Suprapubic skin (tissue), 4 donors: ENCODE measurements around the gene SLC35D2. TPM values are rescaled to one million over a fixed set of nuclear protein-coding genes. Genes with fewer than 3 reads are reported as not detected.
"Not testable (repeated sequence)": the region's sequence is repeated elsewhere in the genome, so short reads cannot be mapped to it uniquely, and the experiment has no call there.

Experiments
- DNase-seq, 2 donors: peaks; one replicate each; pipeline ENCODE4 v3.0.0-alpha.2; 2019; ENCODE audit warnings: low spot score in 2 of 2
- H3K27ac ChIP-seq: fragments of 200-600 bp; sonication (generic); one replicate; pipeline ENCODE4 v1.5.1; 2019
- H3K27me3 ChIP-seq: fragments of 200-600 bp; sonication (generic); one replicate; pipeline ENCODE4 v1.5.1; 2019
- H3K36me3 ChIP-seq: fragments of 200-600 bp; sonication (generic); one replicate; pipeline ENCODE4 v1.5.1; 2019
- H3K4me1 ChIP-seq: fragments of 200-600 bp; sonication (generic); one replicate; pipeline ENCODE4 v1.5.1; 2019
- H3K4me3 ChIP-seq: fragments of 200-600 bp; sonication (generic); one replicate; pipeline ENCODE4 v1.5.1; 2019; ENCODE audit warnings: mild to moderate bottlenecking
- H3K9me3 ChIP-seq: fragments of 200-600 bp; sonication (generic); one replicate; pipeline ENCODE4 v1.5.1; 2019
- EP300 ChIP-seq: sonication (generic); formaldehyde crosslinking; IDR thresholded peaks from one replicate; pipeline ENCODE4 v1.6.1; 2017; ENCODE audit warnings: antibody characterized with exemption
- POLR2A ChIP-seq, 2 donors: fragments of 450-650 bp; IDR thresholded peaks; one replicate each; pipeline ENCODE4 v1.6.1; 2017; ENCODE audit warnings: antibody characterized with exemption in 2 of 2, mild to moderate bottlenecking in 2 of 2, moderate library complexity in 2 of 2
- POLR2AphosphoS5 ChIP-seq, 3 donors: sonication (generic); formaldehyde crosslinking; IDR thresholded peaks; one replicate each; pipeline ENCODE4 v1.6.1; 2017; ENCODE audit warnings: antibody characterized with exemption in 3 of 3
- WGBS: methylation state at CpG from one replicate; pipeline ENCODE4 v1.1.5; 2018; 5-methylcytosine and 5-hydroxymethylcytosine counted together
- total RNA-seq, 4 donors: library from RNA; depleted of rRNA; stranded (reverse); fragments of >200 nt; gene quantifications; one replicate each; pipeline ENCODE4 v1.1.0, GENCODE V29; 2016
- TF ChIP-seq, protein P1 (sequence below), 2 donors: fragments of 200-600 bp in 1 of 2; fragments of 450-650 bp in 1 of 2; sonication (generic) in 1 of 2; IDR thresholded peaks; one replicate each; pipeline ENCODE4 v1.5.1; 2016 to 2019; ENCODE audit warnings: antibody characterized with exemption in 2 of 2, mild to moderate bottlenecking in 1 of 2, moderate library complexity in 1 of 2

Gene SLC35D2
- total RNA-seq, 4 donors from 2014 or later = 11.3 to 20.6 (median 17.9) TPM

GRCh38 chr9:96327694-96328352 is 55.7 kb downstream of the SLC35D2 start:
- H3K4me3 ChIP-seq = no peak overlapping the region

DNA sequence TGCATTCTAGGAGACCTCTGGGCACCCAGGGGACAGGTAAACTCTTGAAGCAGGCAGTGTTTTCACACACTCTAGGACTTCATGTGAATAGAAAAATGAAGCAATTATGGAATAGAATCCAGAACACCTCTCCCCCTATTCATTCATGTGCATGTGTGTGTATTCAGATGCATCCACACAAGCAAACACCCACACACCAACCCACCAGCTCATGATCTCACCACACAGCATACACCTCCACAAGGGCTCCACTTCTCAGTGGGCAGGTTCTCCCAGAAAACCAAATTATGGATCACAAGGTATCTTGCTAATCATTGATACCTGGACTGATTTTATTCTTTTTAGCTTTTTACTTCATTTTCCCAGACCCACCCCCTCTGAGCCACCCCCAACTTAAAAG is 60.3 kb downstream of the SLC35D2 start:
- no peaks in the 10 kb centered on the region for H3K9me3 ChIP-seq
- no peaks in the 10 kb centered on the region for H3K4me1 ChIP-seq
- H3K36me3 ChIP-seq = peaks cover 17% of the 10 kb centered on the region
- DNase-seq = no peak
- TF ChIP-seq POLR2A (IDR thresholded peaks at IDR 0.05) (no peak), POLR2AphosphoS5 (IDR thresholded peaks at IDR 0.05) (no peak), EP300 (no peak)
- TF ChIP-seq, protein P1, sequence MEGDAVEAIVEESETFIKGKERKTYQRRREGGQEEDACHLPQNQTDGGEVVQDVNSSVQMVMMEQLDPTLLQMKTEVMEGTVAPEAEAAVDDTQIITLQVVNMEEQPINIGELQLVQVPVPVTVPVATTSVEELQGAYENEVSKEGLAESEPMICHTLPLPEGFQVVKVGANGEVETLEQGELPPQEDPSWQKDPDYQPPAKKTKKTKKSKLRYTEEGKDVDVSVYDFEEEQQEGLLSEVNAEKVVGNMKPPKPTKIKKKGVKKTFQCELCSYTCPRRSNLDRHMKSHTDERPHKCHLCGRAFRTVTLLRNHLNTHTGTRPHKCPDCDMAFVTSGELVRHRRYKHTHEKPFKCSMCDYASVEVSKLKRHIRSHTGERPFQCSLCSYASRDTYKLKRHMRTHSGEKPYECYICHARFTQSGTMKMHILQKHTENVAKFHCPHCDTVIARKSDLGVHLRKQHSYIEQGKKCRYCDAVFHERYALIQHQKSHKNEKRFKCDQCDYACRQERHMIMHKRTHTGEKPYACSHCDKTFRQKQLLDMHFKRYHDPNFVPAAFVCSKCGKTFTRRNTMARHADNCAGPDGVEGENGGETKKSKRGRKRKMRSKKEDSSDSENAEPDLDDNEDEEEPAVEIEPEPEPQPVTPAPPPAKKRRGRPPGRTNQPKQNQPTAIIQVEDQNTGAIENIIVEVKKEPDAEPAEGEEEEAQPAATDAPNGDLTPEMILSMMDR (IDR thresholded peaks at IDR 0.05) = no peak
- H3K27ac ChIP-seq = no peak overlapping the region
- H3K4me3 ChIP-seq = no peak overlapping the region
- H3K27me3 ChIP-seq = no peaks in the 10 kb centered on the region

More at GRCh38 chr9:96327694-96328352, 55.7 kb downstream of the SLC35D2 start:
- Histone ChIP-seq H3K27me3 (no peaks in the 10 kb centered on the region), H3K27ac (no peak overlapping the region), H3K9me3 (no peaks in the 10 kb centered on the region), H3K4me1 (no peaks in the 10 kb centered on the region), H3K36me3 (no peaks in the 10 kb centered on the region)
- TF ChIP-seq, protein P1 (IDR thresholded peaks at IDR 0.05) = peak; percentile 82 to 89
- no peak for TF ChIP-seq POLR2AphosphoS5 (IDR thresholded peaks at IDR 0.05)
- no peak for TF ChIP-seq POLR2A (IDR thresholded peaks at IDR 0.05)
- no peak for DNase-seq
- 28% methylated on average over 1 of the region's 1 CpG for WGBS

DNA sequence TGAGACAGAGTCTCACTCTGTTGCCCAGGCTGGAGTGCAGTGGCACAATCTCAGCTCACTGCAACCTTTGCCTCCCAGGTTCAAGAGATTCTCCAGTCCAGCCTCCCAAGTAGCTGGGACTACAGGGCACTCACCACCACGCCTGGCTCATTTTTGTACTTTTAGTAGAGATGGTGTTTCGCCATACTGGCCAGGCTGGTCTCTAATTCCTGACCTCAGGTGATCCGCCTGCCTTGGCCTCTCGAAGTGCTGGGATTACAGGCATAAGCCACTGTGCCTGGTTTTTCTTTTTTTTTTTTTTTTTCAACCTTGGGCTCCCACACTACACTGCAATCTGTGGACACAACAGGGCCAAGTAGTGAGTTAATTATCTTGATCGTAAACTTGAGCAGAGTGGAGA is 60.8 kb downstream of the SLC35D2 start:
- H3K36me3 ChIP-seq = peaks cover 17% of the 10 kb centered on the region
- not testable (repeated sequence) for H3K27ac ChIP-seq, H3K27me3 ChIP-seq, H3K4me3 ChIP-seq, H3K4me1 ChIP-seq, DNase-seq, H3K9me3 ChIP-seq
- 96% methylated on average over 5 of the region's 5 CpGs for WGBS

- WGBS = 83% methylated on average over 3 of the region's 3 CpGs
- H3K27me3 ChIP-seq, H3K4me1 ChIP-seq, H3K4me3 ChIP-seq, DNase-seq, H3K27ac ChIP-seq, H3K9me3 ChIP-seq: not testable (repeated sequence)
- peaks cover 17% of the 10 kb centered on the region for H3K36me3 ChIP-seq
Measured at GRCh38 chr9:96322210-96322609, 61.3 kb downstream of the SLC35D2 start.

DNA sequence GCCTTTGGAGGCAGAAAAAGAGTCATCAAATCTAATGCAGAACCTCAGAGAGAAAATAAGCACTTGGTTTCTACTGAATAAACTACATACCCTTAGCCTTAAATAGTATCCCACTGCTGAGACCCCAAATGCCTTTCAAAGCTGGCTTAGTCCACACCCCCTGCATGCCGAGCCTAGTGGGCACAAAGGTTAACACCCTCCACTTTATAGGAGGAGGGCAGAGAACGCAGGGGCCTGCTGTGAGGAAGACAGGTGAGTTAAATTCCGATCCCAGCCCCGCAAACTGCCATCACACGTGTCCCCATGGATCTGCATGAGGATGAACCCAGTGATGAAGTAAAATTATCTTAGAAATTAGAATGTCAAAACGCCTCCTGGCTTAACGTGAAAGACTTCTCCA is 62.0 kb downstream of the SLC35D2 start:
- WGBS = 81% methylated on average over 7 of the region's 7 CpGs
- H3K4me3 ChIP-seq = no peak overlapping the region

DNA sequence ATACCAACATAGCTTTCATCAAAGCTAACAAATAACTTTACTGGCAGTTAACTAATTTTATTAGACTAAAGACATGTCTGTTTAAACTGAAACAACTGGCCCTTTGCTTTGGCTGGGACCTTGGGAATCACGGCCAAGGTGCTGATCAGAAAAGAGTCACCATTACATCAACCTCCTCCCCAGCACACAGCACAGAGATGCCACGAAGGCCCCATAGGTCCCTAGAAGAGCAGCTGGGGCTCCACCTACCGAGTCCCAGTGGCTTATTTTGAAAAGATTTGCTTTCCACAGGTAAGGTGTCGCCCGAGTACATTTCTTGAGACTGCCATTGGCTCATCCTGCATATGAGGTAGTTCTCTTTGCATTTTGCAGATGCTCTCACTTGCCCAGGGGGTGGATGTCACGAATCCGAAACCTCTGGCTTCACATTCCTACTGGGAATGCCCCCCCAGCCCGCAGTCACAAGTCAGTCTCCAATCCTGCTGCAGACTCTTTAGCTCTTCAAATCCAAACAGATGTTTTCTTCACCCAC is 62.7 kb downstream of the SLC35D2 start:
- Histone ChIP-seq H3K27ac (no peak overlapping the region), H3K9me3 (no peaks in the 10 kb centered on the region), H3K27me3 (no peaks in the 10 kb centered on the region), H3K4me1 (no peaks in the 10 kb centered on the region), H3K36me3 (peaks cover 17% of the 10 kb centered on the region), H3K4me3 (no peak overlapping the region)
- DNase-seq = no peak
- 77% methylated on average over 8 of the region's 8 CpGs for WGBS
- TF ChIP-seq EP300 (no peak), POLR2AphosphoS5 (IDR thresholded peaks at IDR 0.05) (no peak), POLR2A (IDR thresholded peaks at IDR 0.05) (no peak)
- TF ChIP-seq, protein P1 (IDR thresholded peaks at IDR 0.05) = no peak

More for the DNA sequence above, 62.0 kb downstream of the SLC35D2 start:
- Histone ChIP-seq H3K4me1 (no peaks in the 10 kb centered on the region), H3K9me3 (no peaks in the 10 kb centered on the region), H3K36me3 (peaks cover 17% of the 10 kb centered on the region), H3K27ac (no peak overlapping the region), H3K27me3 (no peaks in the 10 kb centered on the region)
- no peak for DNase-seq
- TF ChIP-seq EP300 (no peak), POLR2A (IDR thresholded peaks at IDR 0.05) (no peak), POLR2AphosphoS5 (IDR thresholded peaks at IDR 0.05) (no peak)
- TF ChIP-seq, protein P1 (IDR thresholded peaks at IDR 0.05) = no peak
